Erythroblast (primary cell): ENCODE measurements around the gene CHRNA7.

Source experiments
- DNase-seq, 2 experiments: peaks; one replicate each; lab custom pipeline; 2025; lab: John Stamatoyannopoulos, UW
- GATA1 ChIP-seq: IDR thresholded peaks from 2 replicates; pipeline ENCODE4 v1.6.1; 2011; ENCODE audit warnings: low read depth, mild to moderate bottlenecking, control low read depth, low read length, moderate library complexity
- POLR2A ChIP-seq: IDR thresholded peaks from 2 replicates; pipeline ENCODE4 v1.6.1; 2011; ENCODE audit warnings: mild to moderate bottlenecking, low read length

The CHRNA7 gene

GRCh38 chr15:32035285-32035684 is 5.0 kb downstream of the CHRNA7 start:
- TF ChIP-seq POLR2A (no peak), GATA1 (no peak)
- no peak for DNase-seq

GRCh38 chr15:32036971-32037370 is 6.7 kb downstream of the CHRNA7 start:
- TF ChIP-seq GATA1 (no peak), POLR2A (no peak)
- DNase-seq: no peak

GRCh38 chr15:32041294-32041693 is 11.0 kb downstream of the CHRNA7 start:
- no peak for TF ChIP-seq GATA1
- no peak for TF ChIP-seq POLR2A
- DNase-seq: no peak

GRCh38 chr15:32042269-32042972 is 12.1 kb downstream of the CHRNA7 start:
- no peak for DNase-seq
- TF ChIP-seq GATA1 (no peak), POLR2A (no peak)

GRCh38 chr15:32053719-32054118 is 23.4 kb downstream of the CHRNA7 start:
- no peak for DNase-seq
- TF ChIP-seq POLR2A: no peak
- TF ChIP-seq GATA1: no peak

GRCh38 chr15:32057876-32058425 is 27.6 kb downstream of the CHRNA7 start:
- no peak for TF ChIP-seq GATA1
- TF ChIP-seq POLR2A: no peak
- no peak for DNase-seq

GRCh38 chr15:32060706-32061105 is 30.4 kb downstream of the CHRNA7 start:
- no peak for DNase-seq
- TF ChIP-seq POLR2A: no peak
- no peak for TF ChIP-seq GATA1

- TF ChIP-seq GATA1 (no peak), POLR2A (no peak)
- no peak for DNase-seq
Measured at GRCh38 chr15:32067115-32067514, 36.8 kb downstream of the CHRNA7 start.

GRCh38 chr15:32089851-32090359 is 59.6 kb downstream of the CHRNA7 start:
- no peak for DNase-seq
- TF ChIP-seq GATA1: no peak
- TF ChIP-seq POLR2A: no peak

GRCh38 chr15:32091505-32092380 is 61.4 kb downstream of the CHRNA7 start:
- TF ChIP-seq POLR2A (no peak), GATA1 (no peak)
- DNase-seq: no peak

- TF ChIP-seq POLR2A: no peak
- TF ChIP-seq GATA1: no peak
- no peak for DNase-seq
Measured at GRCh38 chr15:32096213-32096612, 65.9 kb downstream of the CHRNA7 start.

GRCh38 chr15:32096916-32097617 is 66.8 kb downstream of the CHRNA7 start:
- DNase-seq: no peak
- TF ChIP-seq GATA1 (no peak), POLR2A (no peak)

GRCh38 chr15:32098033-32098432 is 67.7 kb downstream of the CHRNA7 start:
- TF ChIP-seq GATA1: no peak
- no peak for TF ChIP-seq POLR2A
- DNase-seq: no peak
